HG03575 (cell line): ENCODE data around the gene FRZB.
"Not testable (repeated sequence)": the region's sequence is repeated elsewhere in the genome, so short reads cannot be mapped to it uniquely, and the experiment has no call there.

Experiments used
- ATAC-seq: cut with Tn5 transposase; IDR thresholded peaks from one replicate; pipeline ENCODE4 v1.9.1; 2021; ENCODE audit not compliant: unreplicated experiment, insufficient number of reproducible peaks, low FRiP score; ENCODE audit errors: extremely low read depth

Gene FRZB

GRCh38 chr2:182866461-182867406, at the start of gene FRZB:
FRZB (minus strand) TSS chr2:182866637; CDS start chr2:182866552, 85 bp downstream.
- no peak for ATAC-seq

GRCh38 chr2:182915369-182916326, 49.2 kb upstream of the FRZB start:
- ATAC-seq: no peak

DNA sequence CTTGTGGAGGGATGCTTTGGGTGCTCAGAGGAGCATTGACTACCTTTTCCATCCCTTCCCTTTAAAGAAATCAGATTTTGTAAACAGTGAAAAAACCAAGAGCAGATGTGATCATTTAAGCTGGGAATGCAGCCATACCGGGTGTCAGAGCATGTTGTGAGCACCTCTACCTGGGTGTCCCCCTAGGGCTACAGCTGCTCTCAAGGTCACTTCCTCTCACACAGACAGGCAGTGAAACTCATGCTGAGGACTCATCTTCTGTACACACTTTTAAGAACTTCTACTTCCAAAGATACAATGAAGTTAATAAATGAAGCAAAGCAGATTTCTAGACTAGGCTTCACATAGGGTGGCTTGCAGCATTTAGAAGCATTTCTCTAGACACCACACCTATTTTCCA, 48.4 kb upstream of the FRZB start:
- no peak for ATAC-seq

- ATAC-seq: no peak
Observed at GRCh38 chr2:182913064-182913463, 46.6 kb upstream of the FRZB start.

DNA sequence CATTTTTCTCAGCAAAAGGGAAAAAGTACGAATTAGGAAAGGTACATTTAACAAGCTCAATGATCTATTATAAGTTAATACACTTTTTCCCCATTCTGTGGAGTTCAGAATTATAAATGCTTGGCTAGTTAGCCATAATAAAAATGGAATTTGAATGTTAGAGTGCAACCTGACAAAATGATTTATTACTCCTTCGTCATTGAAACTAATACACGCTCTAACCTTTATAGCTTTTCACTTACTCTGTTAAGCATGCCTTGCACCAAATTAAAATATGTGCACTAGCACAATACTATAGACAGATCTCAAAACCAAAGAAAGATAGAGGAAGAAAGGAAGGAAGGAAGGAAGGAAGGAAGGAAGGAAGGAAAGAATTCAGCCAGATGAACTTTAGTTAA, 46.1 kb upstream of the FRZB start:
- ATAC-seq: no peak

DNA sequence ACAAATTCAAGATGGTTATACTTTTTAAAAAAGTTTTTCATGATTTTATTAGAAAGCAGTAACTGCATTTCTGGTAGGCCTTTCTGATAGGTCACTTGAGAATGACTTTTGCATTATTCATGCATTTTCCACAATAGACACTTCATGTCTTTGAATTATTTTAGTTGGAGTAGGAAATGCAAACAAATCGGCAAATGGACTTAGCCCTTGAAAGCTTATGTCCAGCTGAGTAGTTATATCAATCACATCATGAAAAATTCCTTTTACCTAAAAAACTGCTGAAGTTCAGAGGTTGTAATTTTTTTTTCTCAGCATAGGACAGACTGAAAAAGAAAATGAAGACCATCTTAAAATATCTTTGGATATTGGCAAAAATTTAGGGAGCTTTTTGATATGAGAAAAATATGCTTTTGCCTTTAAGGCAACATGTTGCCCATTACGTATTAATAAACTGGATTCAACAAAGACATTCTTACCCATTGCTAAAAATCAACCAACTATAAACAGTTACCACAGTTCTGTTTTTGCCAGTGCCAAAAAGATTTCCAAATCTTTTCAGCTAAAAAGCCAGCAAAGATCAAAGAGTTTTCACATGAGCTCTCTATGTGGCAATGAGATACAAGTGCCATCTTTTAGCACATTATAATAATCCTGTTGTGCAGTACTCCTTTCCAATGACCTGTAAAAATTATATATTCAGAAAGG, 45.5 kb upstream of the FRZB start:
- ATAC-seq: no peak

DNA sequence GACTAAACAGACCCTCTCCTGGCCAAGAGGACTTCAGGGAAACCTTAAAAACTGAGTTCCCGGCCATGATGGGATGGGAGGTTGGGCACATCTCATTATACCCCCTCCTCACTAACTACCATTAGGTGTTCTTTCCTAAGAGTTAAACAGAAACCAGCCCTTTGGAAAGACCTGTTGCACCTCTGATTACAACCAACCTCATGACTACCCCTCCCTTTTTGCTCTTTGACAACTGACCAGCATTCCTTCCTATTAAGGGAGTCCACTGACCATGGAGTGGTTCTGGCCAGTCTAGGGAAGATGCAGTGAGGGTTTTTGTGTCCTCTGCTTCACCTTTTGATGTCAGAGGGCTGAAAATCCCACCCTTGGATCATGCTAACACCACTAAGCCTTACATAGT, 44.5 kb upstream of the FRZB start:
- no peak for ATAC-seq

GRCh38 chr2:182907081-182907830, 40.8 kb upstream of the FRZB start:
- ATAC-seq: no peak

GRCh38 chr2:182906454-182906853, 40.0 kb upstream of the FRZB start:
- no peak for ATAC-seq

DNA sequence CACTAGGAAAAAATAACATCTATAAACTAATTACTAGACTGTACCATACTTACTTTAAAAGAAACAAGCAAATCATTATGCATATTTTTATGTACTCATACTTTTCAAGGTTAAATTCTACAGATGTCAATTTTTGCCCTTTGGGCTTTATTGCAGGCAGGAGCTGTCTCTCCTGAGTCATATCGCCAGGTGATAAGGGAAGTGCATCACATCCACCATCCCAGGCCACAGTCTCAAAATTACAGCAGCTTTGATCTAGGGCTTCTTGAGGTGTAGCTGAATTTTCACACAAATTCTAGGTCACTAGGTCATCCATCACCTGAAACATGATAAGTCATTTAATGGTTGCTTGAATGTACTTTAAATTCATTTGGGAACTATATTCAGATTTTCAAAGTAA, 38.4 kb upstream of the FRZB start:
- ATAC-seq: no peak

- ATAC-seq: no peak
Observed at GRCh38 chr2:182903566-182903965, 37.1 kb upstream of the FRZB start.

- ATAC-seq: no peak
Observed at GRCh38 chr2:182901748-182902147, 35.3 kb upstream of the FRZB start.

DNA sequence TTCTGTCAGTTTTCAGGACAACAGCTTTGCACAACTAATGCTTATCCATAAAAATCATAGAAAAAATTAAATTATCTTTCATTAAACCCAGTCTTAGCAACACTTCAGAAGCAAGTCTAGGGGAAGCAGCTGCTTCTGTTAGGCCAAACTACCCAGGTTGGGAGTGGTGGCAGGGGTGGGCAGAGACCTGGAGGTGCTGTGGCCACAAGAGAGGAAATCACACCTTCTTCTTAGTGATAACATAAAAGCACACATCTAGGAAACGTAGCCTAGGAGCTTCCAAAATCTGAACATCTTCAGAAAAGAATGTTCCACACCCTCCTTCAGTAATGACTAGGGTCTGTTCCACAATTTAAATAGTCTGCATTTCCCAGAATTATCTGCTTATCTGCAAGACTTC, 32.3 kb upstream of the FRZB start:
- ATAC-seq: no peak

GRCh38 chr2:182897137-182897536, 30.7 kb upstream of the FRZB start:
- no peak for ATAC-seq

- no peak for ATAC-seq
Observed at GRCh38 chr2:182895798-182896197, 29.4 kb upstream of the FRZB start.

- ATAC-seq: no peak
Observed at GRCh38 chr2:182895169-182895568, 28.7 kb upstream of the FRZB start.

DNA sequence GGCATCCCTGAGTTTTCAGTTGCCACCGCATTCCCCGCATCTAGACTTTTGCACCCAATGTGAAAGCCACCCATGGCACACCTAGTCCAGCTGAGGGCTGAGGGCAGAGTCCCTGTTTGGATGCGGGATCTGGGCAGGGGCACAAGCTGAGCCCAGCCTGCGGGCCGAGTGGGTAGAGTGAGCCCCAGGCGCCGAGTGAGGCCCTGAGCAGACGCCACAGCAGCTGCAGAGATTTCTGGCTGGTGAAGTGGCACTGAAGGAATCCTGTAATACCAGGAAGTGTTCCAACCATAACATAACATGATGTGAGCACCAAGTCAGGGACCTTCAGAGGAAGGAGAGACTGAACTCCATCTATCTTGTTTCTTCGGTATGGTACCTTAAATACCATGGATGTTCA, 27.7 kb upstream of the FRZB start:
- no peak for ATAC-seq

DNA sequence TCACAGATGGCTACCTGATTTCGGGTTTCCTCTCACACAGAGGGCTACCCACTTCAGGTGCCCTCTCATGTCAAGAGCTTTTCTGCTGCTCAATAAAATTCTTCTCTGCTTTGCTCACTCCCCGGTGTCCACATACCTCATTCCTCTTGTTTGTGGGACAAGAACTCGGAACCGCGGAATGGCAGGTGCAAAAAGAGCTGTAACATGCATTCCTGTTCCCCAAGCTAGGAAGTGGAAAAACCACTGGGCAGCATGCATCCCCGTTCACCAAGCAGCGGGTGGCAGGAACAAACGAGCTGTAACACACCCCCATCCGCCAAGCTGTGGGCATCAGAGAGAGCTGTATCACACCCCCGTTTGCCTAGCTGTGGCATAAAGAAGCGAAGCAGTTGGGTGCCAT, 27.2 kb upstream of the FRZB start:
- ATAC-seq: no peak

DNA sequence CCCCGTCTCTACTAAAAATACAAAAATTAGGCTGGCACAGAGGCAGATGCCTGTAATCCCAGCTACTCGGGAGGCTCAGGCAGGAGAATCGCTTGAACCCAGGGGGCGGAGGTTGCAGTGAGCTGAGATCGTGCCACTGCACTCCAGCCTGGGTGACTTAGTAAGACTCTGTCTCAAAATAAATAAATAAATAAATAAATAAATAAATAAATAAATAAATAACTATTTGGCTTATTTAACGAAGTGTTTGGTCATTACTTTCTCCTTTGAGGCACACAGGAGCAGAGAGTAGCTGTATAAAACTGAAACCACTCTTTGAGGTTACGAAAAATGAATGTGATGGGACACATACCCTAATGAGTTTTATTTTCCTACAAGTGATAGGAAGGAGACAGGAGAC, 26.6 kb upstream of the FRZB start:
- ATAC-seq: not testable (repeated sequence)
